WTC11 (cell line): ENCODE data around the gene FHL3. TPM values are rescaled to one million over a fixed set of nuclear protein-coding genes. Genes with fewer than 3 reads are reported as not detected.
A peak's percentile ranks its signal among the peaks of the same experiment; 100 is the strongest.

Experiments used
- ATAC-seq: fragments of 200-7000 bp; cut with Tn5 transposase; 2 replicates; pipeline ENCODE4 v1.10.0; 2021; ENCODE audit warnings: mild to moderate bottlenecking, moderate library complexity
- CTCF ChIA-PET: fragments of 300-600 bp; sonication (Branson Sonifier 250); formaldehyde crosslinking; loops from one replicate; lab custom pipeline; 2021; ENCODE audit warnings: antibody characterized with exemption; lab: Charles Lee
- POLR2A ChIA-PET: fragments of 350-600 bp; sonication (Branson Sonifier 250); formaldehyde crosslinking; loops from one replicate; lab custom pipeline; 2021; ENCODE audit warnings: antibody characterized with exemption; lab: Charles Lee
- DNase-seq: peaks from one replicate; pipeline ENCODE4 v3.0.0; 2021; ENCODE audit warnings: low spot score
- H3K27ac Mint-ChIP-seq: 2 replicates; pipeline ENCODE4 v1.8.0; 2021; ENCODE audit warnings: mixed read lengths
- H3K27me3 Mint-ChIP-seq: 2 replicates; pipeline ENCODE4 v1.8.0; 2021; ENCODE audit warnings: low read depth, mild to moderate bottlenecking, moderate library complexity, mixed read lengths
- H3K36me3 Mint-ChIP-seq: 2 replicates; pipeline ENCODE4 v1.8.0; 2021; ENCODE audit warnings: mixed read lengths
- H3K4me1 Mint-ChIP-seq: 2 replicates; pipeline ENCODE4 v1.8.0; 2022; ENCODE audit warnings: mixed read lengths
- H3K4me3 Mint-ChIP-seq: 2 replicates; pipeline ENCODE4 v1.8.0; 2021; ENCODE audit warnings: mild to moderate bottlenecking, moderate library complexity, mixed read lengths
- H3K9me3 Mint-ChIP-seq: 2 replicates; pipeline ENCODE4 v1.8.0; 2021; ENCODE audit warnings: mixed read lengths
- ATF1 ChIP-seq: sonication (generic); formaldehyde crosslinking; IDR thresholded peaks from 2 replicates; pipeline ENCODE4 v1.8.1; 2023; ENCODE audit warnings: mild to moderate bottlenecking, moderate library complexity, missing genetic modification reagents
- ERG ChIP-seq: fragments of 250-450 bp; sonication (Bioruptor Pico); IDR thresholded peaks from 2 replicates; pipeline ENCODE4 v1.8.0; 2021; ENCODE audit warnings: mild to moderate bottlenecking
- ETV6 ChIP-seq: sonication (generic); formaldehyde crosslinking; IDR thresholded peaks from 2 replicates; pipeline ENCODE4 v1.8.1; 2022; ENCODE audit warnings: mild to moderate bottlenecking, missing genetic modification reagents
- HMGXB4 ChIP-seq: sonication (generic); formaldehyde crosslinking; IDR thresholded peaks from 2 replicates; pipeline ENCODE4 v1.8.1; 2023; ENCODE audit warnings: mild to moderate bottlenecking, moderate library complexity, missing genetic modification reagents
- MXD4 ChIP-seq: fragments of 250-450 bp; sonication (Bioruptor Pico); IDR thresholded peaks from 2 replicates; pipeline ENCODE4 v1.8.0; 2021; ENCODE audit warnings: mild to moderate bottlenecking, moderate library complexity, borderline replicate concordance
- NR2C2 ChIP-seq: sonication (generic); formaldehyde crosslinking; IDR thresholded peaks from 2 replicates; pipeline ENCODE4 v1.8.0; 2022; ENCODE audit warnings: mild to moderate bottlenecking, missing genetic modification reagents
- NR3C1 ChIP-seq: sonication (generic); formaldehyde crosslinking; conservative IDR thresholded peaks from 2 replicates; pipeline ENCODE4 v1.8.1; 2023; ENCODE audit warnings: low read depth, mild to moderate bottlenecking, missing genetic modification reagents
- PREB ChIP-seq: sonication (generic); formaldehyde crosslinking; IDR thresholded peaks from 2 replicates; pipeline ENCODE4 v1.8.1; 2022; ENCODE audit warnings: mild to moderate bottlenecking, missing genetic modification reagents, moderate library complexity, borderline replicate concordance
- RELA ChIP-seq: sonication (generic); formaldehyde crosslinking; IDR thresholded peaks from 2 replicates; pipeline ENCODE4 v1.8.1; 2022; ENCODE audit warnings: missing genetic modification reagents, mild to moderate bottlenecking, borderline replicate concordance
- TEAD4 ChIP-seq: sonication (generic); formaldehyde crosslinking; IDR thresholded peaks from 2 replicates; pipeline ENCODE4 v1.8.0; 2022; ENCODE audit warnings: mild to moderate bottlenecking, missing genetic modification reagents
- ZBTB21 ChIP-seq: sonication (generic); formaldehyde crosslinking; IDR thresholded peaks from 2 replicates; pipeline ENCODE4 v1.8.1; 2023; ENCODE audit warnings: mild to moderate bottlenecking, missing genetic modification reagents, borderline replicate concordance
- ZNF317 ChIP-seq: sonication (generic); formaldehyde crosslinking; IDR thresholded peaks from 2 replicates; pipeline ENCODE4 v1.8.1; 2023; ENCODE audit warnings: low read depth, mild to moderate bottlenecking, moderate library complexity, missing genetic modification reagents, borderline replicate concordance
- ZNF423 ChIP-seq: fragments of 250-450 bp; sonication (Bioruptor Pico); IDR thresholded peaks from 2 replicates; pipeline ENCODE4 v2.1.2; 2022; ENCODE audit warnings: mild to moderate bottlenecking, moderate library complexity
- total RNA-seq: library from RNA; stranded (reverse); gene quantifications from 3 replicates; pipeline ENCODE4 v1.2.3, GENCODE V29; 2021
- TF ChIP-seq, protein P1 (sequence below): sonication (generic); formaldehyde crosslinking; IDR thresholded peaks from 2 replicates; pipeline ENCODE4 v1.8.1; 2022; ENCODE audit warnings: missing genetic modification reagents, borderline replicate concordance
- TF ChIP-seq, protein P2 (sequence below): fragments of 200-600 bp; IDR thresholded peaks from 2 replicates; pipeline ENCODE4 v1.8.0; 2022; ENCODE audit warnings: antibody characterized with exemption
- TF ChIP-seq, protein P3 (sequence below): sonication (generic); formaldehyde crosslinking; IDR thresholded peaks from 2 replicates; pipeline ENCODE4 v1.8.1; 2022; ENCODE audit warnings: mild to moderate bottlenecking, moderate library complexity, missing genetic modification reagents
- TF ChIP-seq, protein P4 (sequence below): fragments of 250-450 bp; sonication (Bioruptor Pico); IDR thresholded peaks from 2 replicates; pipeline ENCODE4 v1.9.0; 2021; ENCODE audit warnings: mild to moderate bottlenecking, borderline replicate concordance

Gene FHL3
- total RNA-seq, 1 experiment from 2014 or later = 34.4 TPM

- Mint-ChIP-seq H3K4me3 (no peak overlapping the region; the same call in 1 of the 2 replicates), H3K4me1 (peaks cover 9% of the 10 kb centered on the region), H3K27ac (no peak overlapping the region), H3K36me3 (peaks cover 35% of the 10 kb centered on the region), H3K9me3 (peaks cover 3% of the 10 kb centered on the region; the same call in 1 of the 2 replicates), H3K27me3 (peaks cover 9% of the 10 kb centered on the region)
- TF ChIP-seq, protein P1, sequence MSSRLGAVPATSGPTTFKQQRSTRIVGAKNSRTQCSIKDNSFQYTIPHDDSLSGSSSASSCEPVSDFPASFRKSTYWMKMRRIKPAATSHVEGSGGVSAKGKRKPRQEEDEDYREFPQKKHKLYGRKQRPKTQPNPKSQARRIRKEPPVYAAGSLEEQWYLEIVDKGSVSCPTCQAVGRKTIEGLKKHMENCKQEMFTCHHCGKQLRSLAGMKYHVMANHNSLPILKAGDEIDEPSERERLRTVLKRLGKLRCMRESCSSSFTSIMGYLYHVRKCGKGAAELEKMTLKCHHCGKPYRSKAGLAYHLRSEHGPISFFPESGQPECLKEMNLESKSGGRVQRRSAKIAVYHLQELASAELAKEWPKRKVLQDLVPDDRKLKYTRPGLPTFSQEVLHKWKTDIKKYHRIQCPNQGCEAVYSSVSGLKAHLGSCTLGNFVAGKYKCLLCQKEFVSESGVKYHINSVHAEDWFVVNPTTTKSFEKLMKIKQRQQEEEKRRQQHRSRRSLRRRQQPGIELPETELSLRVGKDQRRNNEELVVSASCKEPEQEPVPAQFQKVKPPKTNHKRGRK (CRISPR knock-in tag) = no peak
- TF ChIP-seq TEAD4 (no peak), NR2C2 (CRISPR knock-in tag) (no peak), ZNF317 (CRISPR knock-in tag) (no peak), MXD4 (CRISPR knock-in tag) (no peak), PREB (CRISPR knock-in tag) (no peak), ATF1 (CRISPR knock-in tag) (no peak), ZBTB21 (CRISPR knock-in tag) (no peak), ZNF423 (CRISPR knock-in tag) (no peak), ETV6 (CRISPR knock-in tag) (no peak)
- TF ChIP-seq, protein P2, sequence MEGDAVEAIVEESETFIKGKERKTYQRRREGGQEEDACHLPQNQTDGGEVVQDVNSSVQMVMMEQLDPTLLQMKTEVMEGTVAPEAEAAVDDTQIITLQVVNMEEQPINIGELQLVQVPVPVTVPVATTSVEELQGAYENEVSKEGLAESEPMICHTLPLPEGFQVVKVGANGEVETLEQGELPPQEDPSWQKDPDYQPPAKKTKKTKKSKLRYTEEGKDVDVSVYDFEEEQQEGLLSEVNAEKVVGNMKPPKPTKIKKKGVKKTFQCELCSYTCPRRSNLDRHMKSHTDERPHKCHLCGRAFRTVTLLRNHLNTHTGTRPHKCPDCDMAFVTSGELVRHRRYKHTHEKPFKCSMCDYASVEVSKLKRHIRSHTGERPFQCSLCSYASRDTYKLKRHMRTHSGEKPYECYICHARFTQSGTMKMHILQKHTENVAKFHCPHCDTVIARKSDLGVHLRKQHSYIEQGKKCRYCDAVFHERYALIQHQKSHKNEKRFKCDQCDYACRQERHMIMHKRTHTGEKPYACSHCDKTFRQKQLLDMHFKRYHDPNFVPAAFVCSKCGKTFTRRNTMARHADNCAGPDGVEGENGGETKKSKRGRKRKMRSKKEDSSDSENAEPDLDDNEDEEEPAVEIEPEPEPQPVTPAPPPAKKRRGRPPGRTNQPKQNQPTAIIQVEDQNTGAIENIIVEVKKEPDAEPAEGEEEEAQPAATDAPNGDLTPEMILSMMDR = no peak
- TF ChIP-seq, protein P3, sequence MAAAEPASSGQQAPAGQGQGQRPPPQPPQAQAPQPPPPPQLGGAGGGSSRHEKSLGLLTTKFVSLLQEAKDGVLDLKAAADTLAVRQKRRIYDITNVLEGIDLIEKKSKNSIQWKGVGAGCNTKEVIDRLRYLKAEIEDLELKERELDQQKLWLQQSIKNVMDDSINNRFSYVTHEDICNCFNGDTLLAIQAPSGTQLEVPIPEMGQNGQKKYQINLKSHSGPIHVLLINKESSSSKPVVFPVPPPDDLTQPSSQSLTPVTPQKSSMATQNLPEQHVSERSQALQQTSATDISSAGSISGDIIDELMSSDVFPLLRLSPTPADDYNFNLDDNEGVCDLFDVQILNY = no peak
- CTCF ChIA-PET = interaction anchor here (0.6 to 1.0 kb wide), 3 partner anchors 13 to 475 kb away, joined by 3 to 5 read pairs (median 3); no protein-coding TSS in a partner anchor
- ATAC-seq (no peak), DNase-seq (no peak)
- POLR2A ChIA-PET = no interaction called here
Measured at GRCh38 chr1:38014724-38015424, 9.6 kb upstream of the FHL3 start.

DNA sequence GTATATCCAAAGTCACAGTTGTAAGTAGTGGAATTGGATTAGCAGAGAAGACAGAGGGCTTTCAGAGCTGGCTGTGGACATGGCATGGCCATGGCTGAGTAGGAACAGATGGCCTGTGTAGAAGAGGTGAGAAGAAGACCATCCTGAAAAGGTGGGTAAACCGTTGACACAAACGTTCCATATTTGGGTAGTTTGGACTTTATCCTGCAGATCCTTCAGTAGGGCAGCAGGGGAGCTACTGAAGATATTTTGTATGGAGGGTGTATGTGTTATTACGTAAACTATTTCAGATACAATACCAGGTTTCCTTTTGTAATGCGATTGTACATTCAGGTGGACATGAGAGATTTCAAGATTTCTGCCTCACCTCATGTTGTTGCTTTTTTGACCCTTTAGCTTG is 8.9 kb upstream of the FHL3 start:
- CTCF ChIA-PET = interaction anchor here (0.6 to 0.7 kb wide), 2 partner anchors 30 to 476 kb away, joined by 3 read pairs; no protein-coding TSS in a partner anchor
- Mint-ChIP-seq H3K27me3 (peaks cover 9% of the 10 kb centered on the region), H3K4me1 (peaks cover 16% of the 10 kb centered on the region), H3K36me3 (peaks cover 30% of the 10 kb centered on the region), H3K4me3 (peak overlapping the region; percentile 95), H3K9me3 (peaks cover 3% of the 10 kb centered on the region; the same call in 1 of the 2 replicates), H3K27ac (peak overlapping the region; percentile 74; the same call in 1 of the 2 replicates)
- no peak for DNase-seq
- POLR2A ChIA-PET = interaction anchor here (0.5 to 0.6 kb wide), 2 partner anchors 18 to 806 kb away, joined by 3 to 4 read pairs; no protein-coding TSS in a partner anchor
- no peak for ATAC-seq
- TF ChIP-seq ERG (CRISPR knock-in tag) (no peak), RELA (CRISPR knock-in tag) (no peak), HMGXB4 (CRISPR knock-in tag) (no peak), NR3C1 (no peak)
- TF ChIP-seq, protein P4, sequence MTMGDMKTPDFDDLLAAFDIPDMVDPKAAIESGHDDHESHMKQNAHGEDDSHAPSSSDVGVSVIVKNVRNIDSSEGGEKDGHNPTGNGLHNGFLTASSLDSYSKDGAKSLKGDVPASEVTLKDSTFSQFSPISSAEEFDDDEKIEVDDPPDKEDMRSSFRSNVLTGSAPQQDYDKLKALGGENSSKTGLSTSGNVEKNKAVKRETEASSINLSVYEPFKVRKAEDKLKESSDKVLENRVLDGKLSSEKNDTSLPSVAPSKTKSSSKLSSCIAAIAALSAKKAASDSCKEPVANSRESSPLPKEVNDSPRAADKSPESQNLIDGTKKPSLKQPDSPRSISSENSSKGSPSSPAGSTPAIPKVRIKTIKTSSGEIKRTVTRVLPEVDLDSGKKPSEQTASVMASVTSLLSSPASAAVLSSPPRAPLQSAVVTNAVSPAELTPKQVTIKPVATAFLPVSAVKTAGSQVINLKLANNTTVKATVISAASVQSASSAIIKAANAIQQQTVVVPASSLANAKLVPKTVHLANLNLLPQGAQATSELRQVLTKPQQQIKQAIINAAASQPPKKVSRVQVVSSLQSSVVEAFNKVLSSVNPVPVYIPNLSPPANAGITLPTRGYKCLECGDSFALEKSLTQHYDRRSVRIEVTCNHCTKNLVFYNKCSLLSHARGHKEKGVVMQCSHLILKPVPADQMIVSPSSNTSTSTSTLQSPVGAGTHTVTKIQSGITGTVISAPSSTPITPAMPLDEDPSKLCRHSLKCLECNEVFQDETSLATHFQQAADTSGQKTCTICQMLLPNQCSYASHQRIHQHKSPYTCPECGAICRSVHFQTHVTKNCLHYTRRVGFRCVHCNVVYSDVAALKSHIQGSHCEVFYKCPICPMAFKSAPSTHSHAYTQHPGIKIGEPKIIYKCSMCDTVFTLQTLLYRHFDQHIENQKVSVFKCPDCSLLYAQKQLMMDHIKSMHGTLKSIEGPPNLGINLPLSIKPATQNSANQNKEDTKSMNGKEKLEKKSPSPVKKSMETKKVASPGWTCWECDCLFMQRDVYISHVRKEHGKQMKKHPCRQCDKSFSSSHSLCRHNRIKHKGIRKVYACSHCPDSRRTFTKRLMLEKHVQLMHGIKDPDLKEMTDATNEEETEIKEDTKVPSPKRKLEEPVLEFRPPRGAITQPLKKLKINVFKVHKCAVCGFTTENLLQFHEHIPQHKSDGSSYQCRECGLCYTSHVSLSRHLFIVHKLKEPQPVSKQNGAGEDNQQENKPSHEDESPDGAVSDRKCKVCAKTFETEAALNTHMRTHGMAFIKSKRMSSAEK (CRISPR knock-in tag) = no peak
